ENCODE measurements around the gene ISY1. TPM values are rescaled to one million over a fixed set of nuclear protein-coding genes. Genes with fewer than 3 reads are reported as not detected.

ISY1 gene
- total RNA-seq, 4 donors from 2014 or later, result 4.1 to 39.3 (median 22.3) TPM

DNA sequence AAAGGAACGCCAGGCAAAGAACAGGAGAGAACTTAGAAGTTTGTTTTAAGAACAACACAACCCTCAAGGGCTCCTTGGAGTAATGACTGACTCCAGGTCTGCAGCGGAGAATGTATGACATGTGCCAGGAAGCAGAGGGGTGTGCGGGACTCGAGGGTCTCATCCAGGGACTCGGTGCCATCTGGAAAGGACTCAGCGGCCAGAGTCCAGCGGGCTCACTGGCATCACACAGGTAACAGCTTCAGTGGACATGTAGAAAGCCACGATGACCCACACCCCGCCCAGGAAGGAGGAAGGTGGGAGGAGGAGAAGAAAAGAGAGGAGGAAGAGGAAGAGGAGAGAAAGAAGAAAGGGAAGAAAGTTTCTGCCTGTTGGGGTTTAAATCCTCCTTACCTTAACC is 78.8 kb downstream of the ISY1 start:
- TF ChIP-seq CTCF (IDR thresholded peaks at IDR 0.05), result no peak
- no peak for TF ChIP-seq POLR2A (IDR thresholded peaks at IDR 0.05)
- no peak for DNase-seq
- intact Hi-C loops (cut with DNase I; ENCODE audit: low total_unique reads), result no loop called here
- Histone ChIP-seq H3K9me3 (no peaks in the 10 kb centered on the region), H3K27ac (no peak overlapping the region), H3K4me3 (no peak overlapping the region), H3K27me3 (no peaks in the 10 kb centered on the region), H3K4me1 (no peaks in the 10 kb centered on the region), H3K36me3 (no peaks in the 10 kb centered on the region)

DNA sequence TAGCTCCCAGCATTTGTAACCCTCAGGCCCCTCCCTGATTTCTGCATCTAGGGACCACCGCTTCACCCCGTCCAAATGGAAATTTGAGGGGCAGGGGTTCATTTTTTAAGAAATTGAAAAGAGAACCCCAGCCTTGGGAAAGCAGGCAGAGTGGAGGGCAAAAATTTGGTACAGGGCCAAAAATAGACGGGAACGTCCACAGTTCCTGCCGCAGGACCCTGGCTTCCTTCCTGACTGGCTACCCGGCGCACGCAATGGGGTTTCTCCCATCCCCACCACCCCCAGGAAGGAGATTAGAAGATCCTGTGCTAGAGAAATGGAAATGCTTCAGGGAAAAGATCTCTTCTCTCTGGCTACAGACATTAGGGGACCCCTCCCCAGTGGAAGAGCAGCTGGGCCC is 79.4 kb downstream of the ISY1 start:
- intact Hi-C loops (cut with DNase I; ENCODE audit: low total_unique reads), result no loop called here
- Histone ChIP-seq H3K27me3 (no peaks in the 10 kb centered on the region), H3K4me1 (no peaks in the 10 kb centered on the region), H3K4me3 (no peak overlapping the region), H3K27ac (no peak overlapping the region), H3K36me3 (no peaks in the 10 kb centered on the region), H3K9me3 (no peaks in the 10 kb centered on the region)
- DNase-seq, result no peak
- TF ChIP-seq CTCF (IDR thresholded peaks at IDR 0.05) (no peak), POLR2A (IDR thresholded peaks at IDR 0.05) (no peak)

DNA sequence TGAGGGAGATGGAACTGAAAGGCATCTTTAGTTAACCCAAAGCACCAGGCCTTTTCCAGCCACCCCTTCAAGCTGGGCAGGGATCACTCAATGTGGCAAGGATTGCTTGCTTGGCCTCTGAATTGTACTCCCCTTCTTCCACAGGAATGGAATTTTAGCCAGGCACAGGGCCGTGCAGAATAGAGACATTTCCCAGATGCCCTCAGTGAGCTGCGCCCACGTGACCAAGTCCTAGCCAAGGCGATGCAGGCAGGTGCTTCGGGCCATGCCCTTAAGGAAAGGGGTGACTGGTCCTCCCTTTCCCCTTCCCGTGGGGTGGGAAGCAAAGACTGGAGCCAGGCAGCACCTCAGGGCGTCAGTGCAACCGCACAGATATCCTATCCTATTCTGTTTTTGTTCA is 82.4 kb downstream of the ISY1 start:
- Histone ChIP-seq H3K9me3 (no peaks in the 10 kb centered on the region), H3K4me3 (no peak overlapping the region), H3K4me1 (no peaks in the 10 kb centered on the region), H3K27me3 (no peaks in the 10 kb centered on the region), H3K36me3 (no peaks in the 10 kb centered on the region), H3K27ac (no peak overlapping the region)
- no peak for TF ChIP-seq POLR2A (IDR thresholded peaks at IDR 0.05)
- TF ChIP-seq CTCF (IDR thresholded peaks at IDR 0.05), result no peak
- no peak for DNase-seq
- intact Hi-C loops (cut with DNase I; ENCODE audit: low total_unique reads), result no loop called here

Other genes with a start within 250 kb of the ISY1 start
- gene CFAP92, start 167.0 kb downstream of the ISY1 start, total RNA-seq, result 1 to 10 TPM in 2 of 4 donors, under 1 TPM in 1, not detected in 1; 0.95 to 3.5 (median 2.1) TPM
- gene EFCC1, start 159.8 kb downstream of the ISY1 start, total RNA-seq, result 1 to 10 TPM; 1.2 to 9.2 (median 4.5) TPM
- under 1 TPM in 1 of 4 donors, not detected in 3; 0.35 TPM for gene GP9, start 100.3 kb downstream of the ISY1 start, total RNA-seq
- gene RAB43, start 39.3 kb downstream of the ISY1 start, total RNA-seq, result 10 to 100 TPM; 10.8 to 38.2 (median 26.8) TPM
- gene CNBP, start 22.8 kb upstream of the ISY1 start, total RNA-seq, result 100 to 1,000 TPM; 355 to 461 (median 405) TPM
- gene COPG1, start 88.5 kb upstream of the ISY1 start, total RNA-seq, result 100 to 1,000 TPM in 2 of 4 donors, 10 to 100 TPM in 2; 35.6 to 409 (median 118) TPM
- gene HMCES, start 117.8 kb upstream of the ISY1 start, total RNA-seq, result 10 to 100 TPM in 3 of 4 donors, 1 to 10 TPM in 1; 2.0 to 42.9 (median 28.3) TPM